HUES6 (cell line): ENCODE measurements around the gene RNF34.

Experiments
- H3K27ac ChIP-seq: 2 replicates; pipeline ENCODE4 v1.7.0; 2013; ENCODE audit warnings: low read depth, mild to moderate bottlenecking, low read length, inconsistent platforms
- H3K27me3 ChIP-seq: 2 replicates; pipeline ENCODE4 v1.6.1; 2013; ENCODE audit warnings: low read length; ENCODE audit not compliant: control insufficient read depth, insufficient read depth
- H3K36me3 ChIP-seq: 2 replicates; pipeline ENCODE4 v1.6.1; 2013; ENCODE audit warnings: low read length; ENCODE audit not compliant: control insufficient read depth, insufficient read depth
- H3K4me1 ChIP-seq: 2 replicates; pipeline ENCODE4 v1.6.1; 2013; ENCODE audit warnings: low read length; ENCODE audit not compliant: control insufficient read depth, insufficient read depth
- H3K4me3 ChIP-seq: 2 replicates; pipeline ENCODE4 v1.5.1; 2013; ENCODE audit warnings: low read depth, low read length
- H3K9ac ChIP-seq: one replicate; pipeline ENCODE4 v1.6.1; 2013; ENCODE audit warnings: mild to moderate bottlenecking, low read length
- H3K9me3 ChIP-seq: 2 replicates; pipeline ENCODE4 v1.6.1; 2013; ENCODE audit warnings: low read depth, low read length; ENCODE audit not compliant: control insufficient read depth, insufficient read depth

RNF34 gene

GRCh38 chr12:121470751-121471150 is 70.8 kb downstream of the RNF34 start:
- Histone ChIP-seq H3K4me3 (no peak overlapping the region), H3K27ac (no peak overlapping the region), H3K9ac (no peak overlapping the region), H3K4me1 (peaks cover 16% of the 10 kb centered on the region), H3K36me3 (no peaks in the 10 kb centered on the region), H3K27me3 (peaks cover 4% of the 10 kb centered on the region; the same call in 1 of the 2 replicates), H3K9me3 (no peaks in the 10 kb centered on the region)

GRCh38 chr12:121472150-121472905 is 72.4 kb downstream of the RNF34 start:
- peaks cover 19% of the 10 kb centered on the region for H3K4me1 ChIP-seq
- H3K9me3 ChIP-seq = no peaks in the 10 kb centered on the region
- H3K4me3 ChIP-seq = no peak overlapping the region
- no peak overlapping the region for H3K27ac ChIP-seq
- H3K9ac ChIP-seq = no peak overlapping the region
- H3K36me3 ChIP-seq = no peaks in the 10 kb centered on the region
- no peaks in the 10 kb centered on the region for H3K27me3 ChIP-seq
